Right renal cortex interstitium (tissue), 3 donors: ENCODE measurements around the gene COL1A1. TPM values are rescaled to one million over a fixed set of nuclear protein-coding genes. Genes with fewer than 3 reads are reported as not detected.
A peak's percentile ranks its signal among the peaks of the same experiment; 100 is the strongest.

Source experiments
- DNase-seq, 3 donors: peaks; one replicate each; pipeline ENCODE4 v3.0.0-alpha.2; 2013; ENCODE audit warnings: low read depth in 3 of 3, low spot score in 2 of 3
- polyA plus RNA-seq, 3 donors: library from polyadenylated mRNA; unstranded; fragments of 120-200 nt; gene quantifications; one replicate each; pipeline ENCODE4 v1.2.1, GENCODE V29; 2013; ENCODE audit not compliant: insufficient read length in 3 of 3

Gene COL1A1
- polyA plus RNA-seq, 3 donors, result 367 to 390 (median 375) TPM

DNA sequence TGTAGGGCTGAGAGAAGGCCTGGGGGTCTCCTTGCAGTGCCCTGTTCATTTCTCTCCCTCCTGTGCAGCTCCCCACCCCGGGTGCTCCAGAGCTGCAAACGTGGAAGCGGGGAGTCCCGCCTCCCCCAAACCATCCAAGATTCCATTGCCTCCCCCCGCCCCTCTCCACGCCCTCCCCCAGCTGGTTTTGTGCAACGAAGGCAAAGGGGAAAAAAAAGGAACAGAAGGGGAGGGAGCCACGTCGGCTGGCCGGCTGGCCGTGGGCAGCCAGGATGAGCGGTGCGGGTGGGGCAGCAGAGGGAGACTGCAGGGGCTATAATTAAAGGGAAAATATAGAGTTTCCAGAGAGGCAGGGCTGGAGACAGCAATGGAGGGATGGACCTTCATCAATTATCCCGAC lies 1.7 kb upstream of the COL1A1 start:
- DNase-seq, result no peak

DNA sequence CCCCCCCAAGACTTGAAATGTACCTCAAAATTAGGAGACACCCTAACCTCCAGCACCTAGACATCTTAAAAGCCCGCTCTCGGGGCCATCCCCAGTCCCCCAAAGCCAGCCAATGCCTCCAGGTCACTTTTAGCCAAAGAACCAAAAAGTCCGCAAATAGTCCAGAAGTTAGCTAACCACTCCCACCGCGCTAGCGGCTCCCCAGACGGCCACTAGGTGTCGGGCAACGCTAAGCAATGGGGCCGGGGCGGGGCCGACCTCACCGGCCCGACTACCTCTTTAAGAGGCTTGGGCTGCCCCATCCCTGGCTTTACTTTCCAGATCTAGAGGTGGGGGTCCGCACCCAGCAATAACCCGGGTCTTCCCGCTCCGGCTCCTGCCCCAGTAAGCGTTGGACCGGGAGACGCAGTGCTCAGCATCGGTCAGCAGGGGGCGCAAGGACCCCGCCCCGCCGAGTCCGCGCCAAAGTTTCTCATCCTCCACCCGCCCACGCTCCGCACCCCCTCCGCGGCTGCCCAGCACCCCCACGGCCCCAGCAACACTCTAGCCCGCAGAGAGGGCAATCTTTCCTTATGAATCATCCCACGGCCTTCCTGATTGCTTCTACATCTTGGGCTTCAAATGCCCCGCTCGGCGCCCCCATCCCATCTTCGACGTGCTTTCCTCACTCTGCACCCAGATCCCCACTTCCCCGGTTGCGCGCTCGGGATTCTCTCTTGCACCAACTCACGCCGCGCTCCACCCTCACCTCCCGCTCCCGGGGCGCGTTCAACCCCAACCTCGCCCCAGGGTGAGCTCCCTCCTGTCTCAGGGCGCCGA lies 765 bp downstream of the COL1A1 start:
- peak in 1 of 3 donors; percentile 82 for DNase-seq

DNA sequence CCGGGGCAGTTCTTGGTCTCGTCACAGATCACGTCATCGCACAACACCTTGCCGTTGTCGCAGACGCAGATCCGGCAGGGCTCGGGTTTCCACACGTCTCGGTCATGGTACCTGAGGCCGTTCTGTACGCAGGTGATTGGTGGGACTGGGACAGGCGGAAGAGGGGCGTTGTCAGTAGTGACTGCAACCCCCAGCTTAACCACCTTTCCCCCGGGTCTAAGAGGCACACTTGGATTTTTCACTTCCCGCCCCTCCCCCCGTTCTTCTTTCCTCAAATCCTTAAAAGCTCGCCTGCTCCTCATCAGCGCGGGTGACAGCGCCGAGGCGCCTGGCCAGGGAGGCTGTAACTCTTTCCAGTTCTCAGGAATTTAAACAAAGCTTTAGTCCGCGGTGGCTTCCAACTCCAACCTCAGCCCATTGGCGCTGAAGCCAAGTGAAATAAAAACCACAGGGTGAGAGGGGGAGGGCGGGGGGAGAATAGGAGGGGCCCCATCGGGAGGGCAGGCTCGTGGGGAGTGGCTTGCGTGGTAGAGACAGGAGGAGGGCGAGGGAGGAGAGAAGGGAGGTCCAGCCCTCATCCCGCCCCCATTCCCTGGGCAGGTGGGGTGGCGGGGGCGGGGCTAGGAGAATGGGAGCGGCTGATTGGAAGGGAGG lies 1.5 kb downstream of the COL1A1 start:
- peak; percentile 79 to 90 (median 88) for DNase-seq

DNA sequence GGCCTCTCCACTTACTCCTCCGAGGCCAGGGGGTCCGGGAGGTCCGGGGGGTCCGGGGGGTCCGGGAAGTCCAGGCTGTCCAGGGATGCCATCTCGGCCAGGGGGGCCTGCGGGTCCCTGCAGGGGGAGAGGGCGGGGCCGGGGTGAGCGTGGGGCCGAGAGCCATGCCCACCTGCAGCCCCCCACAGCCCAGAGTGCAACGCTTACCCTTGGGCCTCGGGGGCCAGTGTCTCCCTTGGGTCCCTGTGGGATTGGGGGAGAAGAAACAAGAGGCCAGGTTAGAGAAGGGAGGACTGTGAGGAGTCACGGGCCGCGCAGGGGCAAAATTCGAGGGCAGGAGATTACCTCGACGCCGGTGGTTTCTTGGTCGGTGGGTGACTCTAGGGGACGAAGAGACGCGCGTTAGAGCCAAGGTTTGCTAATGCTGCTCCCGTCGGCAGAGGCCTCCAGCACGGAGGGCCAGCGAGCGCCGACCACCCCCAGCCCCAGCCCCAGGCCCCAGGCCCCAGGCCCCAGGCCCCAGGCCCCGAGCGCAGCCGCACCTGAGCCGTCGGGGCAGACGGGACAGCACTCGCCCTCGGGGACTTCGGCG lies 2.1 kb downstream of the COL1A1 start:
- no peak for DNase-seq

DNA sequence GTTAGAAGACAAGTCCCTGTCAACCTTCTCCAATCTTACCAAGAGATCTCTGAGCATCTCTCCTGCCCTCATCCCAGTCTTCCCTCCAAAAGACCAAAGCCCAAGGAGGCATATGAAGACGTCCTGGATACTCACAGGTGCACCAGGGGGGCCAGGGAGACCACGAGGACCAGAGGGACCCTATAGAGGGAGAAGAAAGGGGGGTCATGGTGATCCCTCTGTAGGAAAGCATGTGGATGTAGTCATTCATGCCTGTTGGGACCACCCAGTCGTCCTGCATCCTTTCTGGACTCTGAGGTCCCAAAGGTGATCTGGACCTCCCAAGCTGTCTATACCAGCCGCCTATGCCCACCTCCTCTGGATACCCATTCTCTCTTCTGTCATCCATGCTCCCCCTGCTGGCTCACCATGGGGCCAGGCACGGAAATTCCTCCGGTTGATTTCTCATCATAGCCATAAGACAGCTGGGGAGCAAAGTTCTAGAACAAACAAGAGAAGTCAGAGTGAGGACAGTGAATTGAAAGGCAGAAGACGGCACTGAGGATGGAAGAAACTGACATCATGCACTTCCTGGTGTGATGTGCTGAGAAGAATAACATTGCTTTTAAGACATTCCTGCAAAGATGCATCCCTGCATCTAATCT lies 3.3 kb downstream of the COL1A1 start:
- DNase-seq, result no peak

DNA sequence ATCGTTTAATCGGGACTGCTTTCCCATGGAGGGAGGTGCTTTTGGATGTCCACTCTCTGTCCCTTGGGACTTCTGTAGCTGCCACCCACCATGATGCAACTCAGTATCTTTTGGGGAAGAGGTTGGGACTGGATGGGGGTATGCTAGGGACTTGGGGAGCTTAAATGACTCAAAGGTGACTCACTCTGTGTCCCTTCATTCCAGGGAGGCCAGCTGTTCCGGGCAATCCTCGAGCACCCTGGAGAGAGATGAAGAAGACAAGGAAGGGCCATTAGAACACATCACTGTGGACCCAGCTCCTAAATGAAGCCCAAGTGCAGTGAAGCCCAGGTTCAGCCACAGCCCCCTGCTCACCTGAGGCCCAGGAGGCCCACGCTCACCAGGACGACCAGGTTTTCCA lies 4.6 kb downstream of the COL1A1 start:
- DNase-seq, result no peak

DNA sequence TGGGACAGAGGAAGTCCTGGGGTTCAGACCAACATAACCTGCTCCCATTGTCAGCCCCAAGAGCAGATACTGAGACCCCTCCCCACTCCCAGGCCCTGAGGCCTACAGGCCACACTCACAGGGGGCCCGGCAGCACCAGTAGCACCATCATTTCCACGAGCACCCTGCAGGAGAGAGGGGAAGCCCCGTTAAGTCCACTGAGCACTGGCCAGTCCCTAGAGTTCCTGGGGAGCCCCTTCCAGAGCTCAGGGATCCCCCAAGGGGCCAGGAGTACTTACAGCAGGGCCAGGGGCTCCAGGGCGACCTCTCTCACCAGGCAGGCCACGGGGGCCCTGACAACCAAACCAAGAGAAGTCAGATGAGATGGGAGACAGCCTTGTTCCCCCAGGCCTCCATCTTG lies 5.4 kb downstream of the COL1A1 start:
- DNase-seq, result no peak

DNA sequence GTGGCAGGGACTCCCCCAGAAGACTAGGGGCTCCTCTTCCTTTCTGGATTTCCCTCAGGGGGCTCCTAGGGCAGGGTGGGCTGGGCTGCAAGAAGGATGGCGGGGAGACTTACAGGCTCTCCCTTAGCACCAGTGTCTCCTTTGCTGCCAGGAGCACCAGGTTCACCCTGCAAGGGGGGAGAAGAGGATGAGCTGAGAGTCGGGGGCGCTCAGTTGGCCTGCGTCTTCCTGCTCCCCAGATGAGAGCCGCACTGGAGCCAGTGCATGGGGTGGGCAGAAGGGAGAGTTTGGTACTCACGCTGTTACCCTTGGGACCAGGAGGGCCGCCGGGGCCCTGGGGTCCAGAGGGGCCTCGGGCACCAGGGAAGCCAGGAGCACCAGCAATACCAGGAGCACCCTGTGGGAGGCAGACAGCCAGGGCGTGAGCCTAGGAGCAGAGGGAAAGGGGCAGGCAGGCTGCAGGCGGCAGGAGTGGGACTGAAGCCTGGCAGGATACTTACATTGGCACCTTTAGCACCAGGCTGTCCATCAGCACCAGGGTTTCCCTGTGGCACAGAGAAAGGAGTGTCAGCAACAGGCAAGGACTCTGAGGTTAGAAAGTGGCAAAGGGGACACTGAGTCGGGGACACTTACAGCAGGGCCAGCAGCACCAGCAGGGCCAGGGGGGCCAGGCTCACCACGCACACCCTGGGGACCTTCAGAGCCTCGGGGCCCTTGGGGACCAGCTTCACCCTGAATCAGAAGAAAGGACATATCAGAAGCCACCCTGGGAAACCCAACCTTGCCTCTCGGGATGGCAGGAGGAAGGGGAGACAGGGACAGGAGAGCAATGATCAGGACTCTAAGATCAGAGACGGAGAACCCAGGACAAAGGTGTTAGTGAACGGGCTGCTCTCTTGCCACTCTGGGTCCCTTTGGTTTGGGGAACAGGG lies 6.2 kb downstream of the COL1A1 start:
- no peak for DNase-seq

DNA sequence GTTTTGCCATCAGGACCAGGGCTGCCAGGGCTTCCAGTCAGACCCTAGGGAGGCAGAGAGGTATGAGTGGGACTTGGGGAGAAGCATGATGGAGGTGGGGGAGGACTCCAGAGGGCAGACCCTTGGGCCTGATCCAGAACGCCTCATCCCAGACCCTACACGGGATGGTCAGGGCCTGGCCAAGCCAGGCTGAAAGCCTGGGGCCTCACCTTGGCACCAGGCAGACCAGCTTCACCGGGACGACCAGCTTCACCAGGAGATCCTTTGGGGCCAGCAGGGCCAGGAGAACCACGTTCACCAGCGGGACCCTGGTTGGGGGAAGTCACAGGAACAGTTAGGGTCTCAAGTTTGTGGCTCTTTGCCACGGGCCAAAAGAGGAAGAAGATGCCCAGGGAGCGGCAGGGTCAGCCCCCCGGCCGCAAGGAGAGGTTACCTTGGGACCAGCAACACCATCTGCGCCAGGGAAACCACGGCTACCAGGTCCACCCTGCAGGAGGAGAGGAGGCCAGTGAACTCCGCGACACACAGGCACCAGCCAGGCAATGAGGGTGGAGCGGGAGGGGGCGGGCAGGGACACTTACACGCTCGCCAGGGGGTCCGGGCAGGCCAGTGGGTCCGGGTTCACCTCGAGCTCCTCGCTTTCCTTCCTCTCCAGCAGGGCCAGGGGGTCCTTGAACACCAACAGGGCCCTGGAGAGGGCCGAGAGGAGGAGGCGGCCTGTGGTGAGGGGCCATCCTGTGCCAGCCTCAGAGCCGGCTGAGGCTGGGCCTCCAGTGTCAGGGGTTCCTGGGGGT lies 7.1 kb downstream of the COL1A1 start:
- no peak for DNase-seq

DNA sequence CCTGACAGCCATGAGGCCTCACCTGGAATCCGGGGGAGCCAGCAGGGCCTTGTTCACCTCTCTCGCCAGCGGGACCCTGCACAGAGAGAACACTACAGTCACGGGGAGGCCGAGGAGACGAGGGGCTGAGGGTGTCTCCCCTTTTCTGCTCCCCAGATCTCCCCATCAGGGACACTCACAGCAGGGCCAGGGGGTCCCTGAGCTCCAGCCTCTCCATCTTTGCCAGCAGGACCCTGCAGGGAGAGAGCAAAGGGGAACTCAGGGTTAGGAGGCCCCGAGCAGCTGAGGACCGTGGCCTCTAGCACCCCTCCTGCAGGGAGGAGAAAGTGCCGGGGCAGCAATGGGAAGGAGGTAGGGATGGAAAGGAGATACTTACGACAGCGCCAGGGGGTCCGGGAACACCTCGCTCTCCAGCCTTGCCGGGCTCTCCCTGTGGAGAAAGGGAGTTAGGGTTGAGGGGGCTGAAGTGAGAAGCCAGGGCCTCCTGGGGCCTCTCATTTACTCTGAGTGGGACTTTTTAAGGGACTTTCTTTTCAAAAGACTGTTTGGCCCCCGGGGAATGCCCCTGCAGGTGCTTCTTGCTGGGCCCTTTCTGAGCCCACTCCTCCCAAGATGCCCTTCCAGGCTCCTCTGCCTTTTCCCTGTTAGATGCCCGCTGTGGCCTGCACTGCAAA lies 8.7 kb downstream of the COL1A1 start:
- DNase-seq, result no peak

DNA sequence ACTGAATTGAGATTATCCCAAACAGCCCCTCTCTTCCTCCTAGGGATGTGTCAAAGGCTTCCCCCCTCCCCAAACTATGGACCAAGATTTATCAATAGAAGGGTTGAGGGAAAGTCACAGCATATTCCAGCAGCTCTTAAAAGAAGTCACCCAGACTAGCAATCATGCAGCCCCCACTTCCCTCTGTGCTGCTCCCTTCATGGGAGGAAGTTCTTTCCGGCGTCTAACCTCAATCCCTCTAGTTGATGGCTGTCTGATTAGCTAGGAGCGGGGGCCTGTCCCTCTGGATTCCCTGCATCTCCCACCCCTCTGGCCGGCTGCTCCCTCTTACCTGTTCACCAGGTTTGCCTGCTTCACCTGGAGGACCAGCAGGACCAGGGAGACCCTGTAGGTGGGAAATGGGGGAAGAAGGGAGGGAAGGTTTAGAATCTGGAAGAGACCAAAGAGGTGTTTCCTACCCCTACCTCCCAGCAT lies 9.2 kb downstream of the COL1A1 start:
- no peak for DNase-seq

DNA sequence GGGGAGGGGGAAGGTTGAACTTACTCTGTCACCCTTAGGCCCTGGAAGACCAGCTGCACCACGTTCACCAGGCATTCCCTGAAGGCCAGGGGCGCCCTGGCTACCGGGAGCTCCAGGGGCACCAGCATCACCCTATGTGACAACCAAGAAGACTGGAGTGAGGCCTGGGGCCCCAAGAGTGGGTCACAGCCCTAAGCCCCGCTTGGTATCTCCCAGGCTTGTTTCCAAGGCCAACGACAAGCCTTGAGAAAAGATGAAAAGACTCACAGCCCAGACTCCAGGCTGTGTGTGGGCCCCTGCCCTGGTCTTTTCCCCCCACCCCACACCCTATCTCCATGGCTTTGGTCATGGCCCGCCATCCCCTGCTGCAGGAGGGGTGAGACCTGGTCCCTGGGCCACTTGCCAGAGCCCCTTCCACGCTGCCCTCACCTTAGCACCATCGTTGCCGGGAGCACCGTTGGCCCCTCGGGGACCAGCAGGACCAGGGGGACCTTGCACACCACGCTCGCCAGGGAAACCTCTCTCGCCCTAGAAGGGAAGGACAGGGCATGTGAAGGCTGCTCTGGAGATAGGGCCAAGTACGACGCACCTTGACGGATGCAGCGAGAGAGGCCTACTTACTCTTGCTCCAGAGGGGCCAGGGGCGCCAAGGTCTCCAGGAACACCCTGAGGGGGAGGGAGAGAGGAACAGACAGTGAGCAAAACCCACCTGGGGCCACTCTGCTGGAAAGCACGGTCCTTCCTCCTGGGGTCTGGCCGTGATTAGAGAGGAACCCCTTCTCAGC lies 9.9 kb downstream of the COL1A1 start:
- no peak for DNase-seq

DNA sequence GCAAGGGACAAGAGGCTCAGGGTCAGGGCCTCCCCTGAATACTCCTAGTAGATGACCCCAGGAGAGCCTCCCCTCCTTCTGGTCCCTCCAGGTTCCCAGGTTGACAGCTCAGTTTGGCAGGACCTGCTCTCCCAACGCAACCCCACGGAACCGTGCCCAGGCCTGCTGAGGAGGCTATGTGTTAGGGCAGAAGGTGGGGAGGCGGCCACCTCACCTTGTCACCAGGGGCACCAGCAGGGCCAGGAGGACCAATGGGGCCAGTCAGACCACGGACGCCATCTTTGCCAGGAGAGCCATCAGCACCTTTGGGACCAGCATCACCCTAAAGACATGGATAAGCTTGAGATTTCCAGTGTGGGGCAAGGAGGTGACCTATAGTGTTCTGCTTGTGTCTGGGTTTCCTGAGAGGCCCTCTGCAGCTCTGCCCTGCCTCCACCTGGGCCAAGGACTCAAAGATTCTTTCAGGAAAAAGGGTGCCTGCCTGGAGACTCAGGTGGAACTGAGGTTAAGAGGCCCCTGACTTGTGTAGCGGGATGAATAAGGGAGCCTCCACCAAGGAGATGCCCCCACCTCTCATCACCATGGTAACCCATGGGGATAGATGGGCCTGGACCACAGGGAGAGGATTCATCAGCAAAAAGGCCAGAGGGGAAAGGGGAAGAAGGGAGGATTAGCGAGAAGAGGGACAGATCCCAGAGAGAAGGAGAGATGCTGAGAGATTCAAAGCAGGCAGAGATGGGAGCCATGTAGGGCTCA lies 10.7 kb downstream of the COL1A1 start:
- DNase-seq, result no peak

DNA sequence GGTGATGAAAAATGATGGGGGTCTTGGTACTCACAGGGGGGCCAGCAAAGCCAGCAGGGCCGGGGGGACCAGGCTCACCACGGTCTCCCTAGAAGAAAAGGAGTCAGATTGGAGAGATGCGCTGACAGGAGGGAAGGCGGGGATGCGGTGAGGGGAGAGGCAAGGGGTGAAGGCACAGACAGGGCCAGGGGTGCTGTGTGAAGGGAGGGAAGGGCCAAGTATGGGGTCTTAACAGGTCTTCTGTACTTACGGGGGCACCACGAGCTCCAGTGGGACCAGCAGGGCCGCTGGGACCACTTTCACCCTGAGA lies 11.2 kb downstream of the COL1A1 start:
- no peak for DNase-seq

DNA sequence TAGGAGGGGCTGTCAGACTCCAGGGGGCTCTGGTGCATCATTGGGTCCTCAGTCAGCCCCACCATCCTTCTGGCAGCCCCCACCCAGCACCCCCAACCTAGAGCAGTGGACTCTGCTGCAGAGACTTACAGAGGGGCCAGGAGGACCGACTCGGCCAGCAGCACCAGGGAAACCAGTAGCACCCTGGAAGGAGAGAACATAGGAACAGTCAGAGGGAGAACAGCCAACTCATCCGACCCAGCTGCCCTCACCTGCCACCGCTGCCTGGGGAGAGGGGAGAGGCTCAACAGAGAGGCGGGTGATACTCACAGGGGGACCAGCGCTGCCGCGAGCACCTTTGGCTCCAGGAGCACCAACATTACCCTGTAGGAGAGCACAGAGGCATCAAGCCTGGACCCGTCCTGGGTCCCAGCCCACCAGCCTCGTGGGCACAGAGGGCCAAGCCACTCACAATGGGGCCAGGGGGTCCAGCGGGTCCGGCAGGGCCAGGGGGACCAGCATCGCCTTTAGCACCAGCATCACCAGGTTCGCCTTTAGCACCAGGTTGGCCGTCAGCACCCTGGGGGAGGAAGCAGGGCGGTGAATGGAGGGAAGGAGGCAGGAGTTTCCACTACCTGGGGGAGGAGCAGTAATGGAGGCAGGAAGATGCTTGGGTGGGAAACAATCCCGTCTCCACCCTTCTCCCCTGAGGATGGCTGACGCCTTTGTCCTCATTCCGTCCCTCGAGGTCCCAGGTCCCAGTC lies 11.7 kb downstream of the COL1A1 start:
- DNase-seq, result no peak

DNA sequence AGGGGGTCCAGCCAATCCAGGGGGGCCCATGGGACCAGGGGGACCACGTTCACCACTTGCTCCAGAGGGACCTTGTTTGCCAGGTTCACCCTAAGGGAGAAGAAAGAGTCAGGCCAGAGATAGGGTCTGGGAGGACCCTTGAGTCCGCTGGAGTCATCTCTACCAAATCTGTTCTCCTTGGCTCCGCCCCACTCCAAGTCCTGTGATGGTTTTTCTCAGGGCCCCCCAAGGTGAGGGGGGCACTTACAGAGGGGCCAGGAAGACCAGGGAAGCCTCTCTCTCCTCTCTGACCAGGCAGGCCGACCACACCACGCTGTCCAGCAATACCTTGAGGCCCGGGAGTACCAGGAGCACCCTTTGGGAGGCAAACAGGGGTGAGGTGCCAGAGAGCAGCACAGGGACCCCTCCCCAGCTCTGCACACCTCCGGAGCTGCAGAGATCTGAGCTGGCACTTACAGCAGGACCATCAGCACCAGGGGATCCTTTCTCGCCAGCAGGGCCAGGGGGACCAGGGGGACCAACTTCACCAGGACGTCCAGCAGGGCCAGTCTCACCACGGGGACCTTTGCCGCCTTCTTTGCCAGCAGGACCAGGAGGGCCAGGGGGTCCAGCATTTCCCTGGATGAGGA lies 12.4 kb downstream of the COL1A1 start:
- no peak for DNase-seq
